Peyer's patch (tissue), 4 donors: ENCODE results near the gene ADAMTS16. TPM values are rescaled to one million over a fixed set of nuclear protein-coding genes. Genes with fewer than 3 reads are reported as not detected.

Source experiments
- DNase-seq, 3 donors: peaks; one replicate each; pipeline ENCODE4 v3.0.0-alpha.2; 2017 to 2019
- H3K27ac ChIP-seq, 4 donors: fragments of 200-600 bp; sonication (generic); one replicate each; pipeline ENCODE4 v1.5.1; 2016 to 2019
- H3K27me3 ChIP-seq, 2 donors: fragments of 200-600 bp; sonication (generic); one replicate each; pipeline ENCODE4 v1.5.1; 2019
- H3K36me3 ChIP-seq, 3 donors: fragments of 200-600 bp; sonication (generic); one replicate each; pipeline ENCODE4 v1.5.1; 2016 to 2019
- H3K4me1 ChIP-seq, 4 donors: fragments of 200-600 bp; sonication (generic); one replicate each; pipeline ENCODE4 v1.5.1; 2016 to 2019
- H3K4me3 ChIP-seq, 4 donors: fragments of 200-600 bp; sonication (generic); 1 replicate in 3 of 4; 2 replicates in 1 of 4; pipeline ENCODE4 v1.5.1; 2016 to 2019; ENCODE audit warnings: mild to moderate bottlenecking in 1 of 4
- H3K9me3 ChIP-seq, 4 donors: fragments of 200-600 bp; sonication (generic); one replicate each; pipeline ENCODE4 v1.5.1; 2016 to 2019; ENCODE audit warnings: mild to moderate bottlenecking in 1 of 4
- POLR2A ChIP-seq, 2 donors: fragments of 450-650 bp; IDR thresholded peaks; one replicate each; pipeline ENCODE4 v1.5.1; 2017; ENCODE audit warnings: antibody characterized with exemption in 2 of 2, mild to moderate bottlenecking in 2 of 2, moderate library complexity in 2 of 2
- small RNA-seq, 2 donors: library from RNA; depleted of rRNA; stranded (forward); fragments of <200 nt; gene quantifications; one replicate each; pipeline ENCODE3, GENCODE V24; 2016
- total RNA-seq, 4 donors: library from RNA; depleted of rRNA; stranded (reverse); fragments of >200 nt; gene quantifications; one replicate each; pipeline ENCODE4 v1.1.0, GENCODE V29; 2016
- TF ChIP-seq, protein P1 (sequence below), 6 experiments: fragments of 450-650 bp in 4 of 6; fragments of 200-600 bp in 2 of 6; sonication (generic) in 1 of 6; IDR thresholded peaks; one replicate each; pipeline ENCODE4 v1.5.1; 2017 to 2019; ENCODE audit warnings: antibody characterized with exemption in 6 of 6, mild to moderate bottlenecking in 3 of 6, moderate library complexity in 1 of 6

ADAMTS16 gene
- total RNA-seq, 4 donors from 2014 or later: 1.7 TPM; not detected in 3

- Histone ChIP-seq H3K4me1 (no peaks in the 10 kb centered on the region), H3K36me3 (no peaks in the 10 kb centered on the region), H3K27ac (no peak overlapping the region), H3K9me3 (no peaks in the 10 kb centered on the region), H3K4me3 (no peak overlapping the region), H3K27me3 (no peaks in the 10 kb centered on the region)
- TF ChIP-seq, protein P1, sequence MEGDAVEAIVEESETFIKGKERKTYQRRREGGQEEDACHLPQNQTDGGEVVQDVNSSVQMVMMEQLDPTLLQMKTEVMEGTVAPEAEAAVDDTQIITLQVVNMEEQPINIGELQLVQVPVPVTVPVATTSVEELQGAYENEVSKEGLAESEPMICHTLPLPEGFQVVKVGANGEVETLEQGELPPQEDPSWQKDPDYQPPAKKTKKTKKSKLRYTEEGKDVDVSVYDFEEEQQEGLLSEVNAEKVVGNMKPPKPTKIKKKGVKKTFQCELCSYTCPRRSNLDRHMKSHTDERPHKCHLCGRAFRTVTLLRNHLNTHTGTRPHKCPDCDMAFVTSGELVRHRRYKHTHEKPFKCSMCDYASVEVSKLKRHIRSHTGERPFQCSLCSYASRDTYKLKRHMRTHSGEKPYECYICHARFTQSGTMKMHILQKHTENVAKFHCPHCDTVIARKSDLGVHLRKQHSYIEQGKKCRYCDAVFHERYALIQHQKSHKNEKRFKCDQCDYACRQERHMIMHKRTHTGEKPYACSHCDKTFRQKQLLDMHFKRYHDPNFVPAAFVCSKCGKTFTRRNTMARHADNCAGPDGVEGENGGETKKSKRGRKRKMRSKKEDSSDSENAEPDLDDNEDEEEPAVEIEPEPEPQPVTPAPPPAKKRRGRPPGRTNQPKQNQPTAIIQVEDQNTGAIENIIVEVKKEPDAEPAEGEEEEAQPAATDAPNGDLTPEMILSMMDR (IDR thresholded peaks at IDR 0.05): no peak
- TF ChIP-seq POLR2A (IDR thresholded peaks at IDR 0.05): no peak
- DNase-seq: no peak
Measured at GRCh38 chr5:5360941-5361520, 220.9 kb downstream of the ADAMTS16 start.

DNA sequence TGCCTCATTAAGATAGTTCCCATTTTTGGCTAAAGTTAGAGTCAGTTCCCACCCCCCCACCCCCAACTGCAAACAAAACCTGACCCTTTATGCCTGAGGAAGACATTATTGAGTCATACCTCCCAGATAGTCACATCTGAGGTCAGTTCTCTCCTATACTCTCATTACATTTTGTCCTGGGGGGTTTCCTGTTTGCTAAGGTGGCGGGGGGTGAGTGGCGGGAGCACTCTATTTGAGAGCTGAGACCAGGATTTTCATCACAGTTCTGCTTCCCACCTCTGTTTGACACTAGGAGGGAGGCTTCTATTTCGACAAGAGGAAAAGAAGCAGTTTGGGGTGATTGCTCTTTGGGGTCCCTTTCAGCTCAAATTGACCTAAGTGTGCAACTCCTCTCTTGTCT lies 222.9 kb downstream of the ADAMTS16 start:
- Histone ChIP-seq H3K4me3 (no peak overlapping the region), H3K36me3 (no peaks in the 10 kb centered on the region), H3K27me3 (no peaks in the 10 kb centered on the region), H3K4me1 (no peaks in the 10 kb centered on the region), H3K27ac (no peak overlapping the region), H3K9me3 (no peaks in the 10 kb centered on the region)
- DNase-seq: no peak
- TF ChIP-seq, protein P1 (IDR thresholded peaks at IDR 0.05): no peak
- no peak for TF ChIP-seq POLR2A (IDR thresholded peaks at IDR 0.05)

DNA sequence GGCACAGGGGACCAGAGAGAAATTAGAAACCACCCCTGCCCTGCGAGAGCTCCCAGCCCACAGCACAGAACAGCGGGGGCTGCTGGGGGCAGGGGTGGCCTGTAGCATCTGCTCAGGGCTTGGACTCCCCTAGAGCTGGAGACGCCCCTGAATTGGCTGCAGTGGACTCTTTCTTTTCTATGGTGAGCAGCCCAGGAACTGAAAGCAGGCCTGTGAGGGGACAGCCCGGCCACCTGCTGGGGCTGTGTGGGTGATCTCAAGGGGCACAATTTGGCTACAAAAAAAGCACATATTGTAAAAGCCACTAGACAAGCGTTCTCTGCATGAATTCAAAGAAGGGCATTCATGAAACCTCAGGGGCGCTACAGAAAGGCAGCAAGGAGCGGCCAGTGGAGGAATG lies 224.8 kb downstream of the ADAMTS16 start:
- DNase-seq: no peak
- Histone ChIP-seq H3K4me1 (no peaks in the 10 kb centered on the region), H3K27me3 (no peaks in the 10 kb centered on the region), H3K36me3 (no peaks in the 10 kb centered on the region), H3K4me3 (no peak overlapping the region), H3K9me3 (no peaks in the 10 kb centered on the region), H3K27ac (no peak overlapping the region)
- TF ChIP-seq, protein P1 (IDR thresholded peaks at IDR 0.05): no peak
- TF ChIP-seq POLR2A (IDR thresholded peaks at IDR 0.05): no peak

GRCh38 chr5:5367739-5368138 lies 227.6 kb downstream of the ADAMTS16 start:
- no peaks in the 10 kb centered on the region for H3K36me3 ChIP-seq
- no peak overlapping the region for H3K27ac ChIP-seq
- H3K27me3 ChIP-seq: no peaks in the 10 kb centered on the region
- H3K4me3 ChIP-seq: no peak overlapping the region
- no peaks in the 10 kb centered on the region for H3K9me3 ChIP-seq
- DNase-seq: no peak
- TF ChIP-seq, protein P1 (IDR thresholded peaks at IDR 0.05): no peak
- no peak for TF ChIP-seq POLR2A (IDR thresholded peaks at IDR 0.05)
- no peaks in the 10 kb centered on the region for H3K4me1 ChIP-seq

GRCh38 chr5:5369051-5369605 lies 229.0 kb downstream of the ADAMTS16 start:
- Histone ChIP-seq H3K36me3 (no peaks in the 10 kb centered on the region), H3K9me3 (no peaks in the 10 kb centered on the region), H3K4me1 (no peaks in the 10 kb centered on the region), H3K27me3 (no peaks in the 10 kb centered on the region), H3K27ac (no peak overlapping the region), H3K4me3 (no peak overlapping the region)
- no peak for TF ChIP-seq POLR2A (IDR thresholded peaks at IDR 0.05)
- TF ChIP-seq, protein P1 (IDR thresholded peaks at IDR 0.05): no peak
- no peak for DNase-seq

Small RNA genes within 50 kb of the gene (small RNA-seq; reads per million reads assigned to genes)
- 0 reads per million in 2 donors for gene RN7SKP73
